GM18519 (cell line): ENCODE results near the gene PRKG1.
"Not testable (repeated sequence)": the region's sequence is repeated elsewhere in the genome, so short reads cannot be mapped to it uniquely, and the experiment has no call there.

Source experiments
- ATAC-seq: cut with Tn5 transposase; IDR thresholded peaks from one replicate; pipeline ENCODE4 v1.9.1; 2021; ENCODE audit warnings: mild to moderate bottlenecking, moderate library complexity; ENCODE audit not compliant: unreplicated experiment, low FRiP score

Gene PRKG1

DNA sequence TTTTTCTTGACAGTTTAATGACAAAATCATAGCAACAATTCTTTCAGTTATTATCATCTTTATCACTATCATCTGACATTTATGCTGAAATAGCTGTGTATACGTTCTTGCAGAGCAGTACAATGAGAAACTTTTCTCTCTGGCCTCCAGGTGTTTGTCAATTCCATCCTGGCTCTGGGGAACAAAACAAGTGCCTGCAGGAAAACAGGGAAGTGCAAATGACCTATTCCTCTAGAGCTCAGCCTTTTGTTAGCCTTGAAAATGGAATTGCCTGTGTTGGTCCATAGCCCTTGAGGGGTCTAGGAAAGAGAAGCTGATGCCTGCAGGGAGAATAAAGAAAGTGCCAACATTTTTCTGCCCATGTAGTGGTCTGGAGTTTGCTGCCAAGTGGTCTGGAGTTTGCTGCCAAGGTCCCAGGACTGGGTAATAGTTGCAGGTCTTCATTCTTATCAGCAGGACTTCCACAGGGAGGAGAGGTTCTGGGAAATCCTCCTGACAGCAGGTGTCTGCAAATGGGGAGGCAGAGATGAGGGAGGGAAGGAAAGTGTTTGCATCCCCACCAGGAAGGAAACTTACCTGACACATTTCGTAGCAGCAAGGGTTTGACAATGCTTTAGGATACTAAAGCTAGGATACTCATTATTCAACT lies 635.2 kb downstream of the PRKG1 start:
- no peak for ATAC-seq

DNA sequence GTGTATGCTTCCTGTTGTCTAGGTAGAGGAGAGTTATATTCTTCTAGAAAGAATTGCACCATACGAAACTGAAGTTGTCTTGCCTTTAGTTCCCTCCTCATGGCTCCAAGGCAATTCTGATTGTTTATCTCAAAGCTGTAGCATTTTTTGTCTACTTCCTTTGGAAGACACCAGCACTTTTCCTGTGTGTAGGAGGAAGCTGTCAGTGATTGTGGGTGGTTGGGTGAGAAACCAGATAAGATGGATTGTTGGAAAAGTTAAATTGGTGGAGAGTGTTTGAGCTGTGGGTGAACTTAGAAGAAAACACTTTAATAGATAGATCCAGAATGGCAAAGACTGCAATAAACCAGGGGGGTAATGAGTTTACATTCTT lies 637.2 kb downstream of the PRKG1 start:
- ATAC-seq: no peak

DNA sequence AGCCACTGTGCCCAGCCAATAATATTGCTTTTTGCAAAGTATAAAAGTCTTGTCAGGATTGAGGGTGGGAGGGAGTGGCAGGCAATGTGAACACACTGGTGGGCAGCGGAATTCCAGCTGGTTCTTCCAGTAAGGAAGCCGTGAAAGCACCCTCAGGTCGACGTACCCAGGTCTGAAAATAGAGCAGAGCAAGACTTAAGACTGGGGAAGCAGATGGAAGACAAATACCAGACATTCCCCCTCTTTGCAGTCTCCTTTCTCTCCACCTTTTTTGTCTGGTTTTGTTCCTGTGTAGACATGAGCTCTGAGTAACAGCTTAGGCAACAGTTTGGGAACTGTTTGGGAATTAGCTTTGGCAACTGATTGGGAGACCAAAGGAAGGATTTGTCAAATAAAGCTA lies 642.7 kb downstream of the PRKG1 start:
- ATAC-seq: no peak

DNA sequence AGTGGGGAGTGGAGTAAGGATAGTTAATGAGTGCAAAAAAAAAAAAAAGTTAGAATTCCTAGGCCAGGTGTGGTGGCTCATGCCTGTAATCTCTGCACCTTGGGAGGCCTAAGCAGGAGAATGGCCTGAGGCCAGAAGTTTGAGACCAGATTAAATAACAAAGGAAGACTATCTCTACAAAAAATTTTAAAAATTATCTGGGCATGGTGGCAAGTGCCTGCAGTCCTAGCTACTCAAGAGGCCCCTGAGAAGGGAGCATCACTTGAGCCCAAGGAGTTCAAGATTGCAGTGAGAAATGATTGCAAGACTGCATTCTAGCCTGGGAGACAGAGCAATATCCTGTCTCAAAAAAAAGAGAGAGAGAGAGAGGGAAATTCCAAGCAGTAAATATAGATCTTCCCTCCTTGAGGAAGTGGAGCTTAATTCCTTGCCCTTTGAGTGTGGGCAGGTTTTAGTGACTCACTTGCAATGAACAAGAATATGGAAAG lies 644.6 kb downstream of the PRKG1 start:
- ATAC-seq: no peak

DNA sequence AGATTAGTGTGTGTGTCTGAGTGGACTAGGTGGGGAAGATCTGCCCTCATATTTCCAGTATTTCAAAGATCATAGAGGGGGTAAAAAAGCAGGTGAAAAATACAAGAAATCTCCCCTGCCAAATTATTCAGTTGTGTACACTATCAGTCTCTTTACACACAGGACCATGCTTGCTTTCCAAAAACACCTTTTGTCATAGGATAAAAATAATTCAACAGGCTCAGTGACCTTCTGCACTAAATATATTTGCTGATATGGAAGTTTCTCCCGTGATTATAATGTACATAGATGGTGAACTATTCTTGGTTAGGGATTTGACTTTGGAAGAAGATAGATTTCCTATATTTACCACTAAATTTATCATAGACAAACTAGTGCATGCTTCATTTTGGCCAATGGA lies 649.8 kb downstream of the PRKG1 start:
- ATAC-seq: no peak

DNA sequence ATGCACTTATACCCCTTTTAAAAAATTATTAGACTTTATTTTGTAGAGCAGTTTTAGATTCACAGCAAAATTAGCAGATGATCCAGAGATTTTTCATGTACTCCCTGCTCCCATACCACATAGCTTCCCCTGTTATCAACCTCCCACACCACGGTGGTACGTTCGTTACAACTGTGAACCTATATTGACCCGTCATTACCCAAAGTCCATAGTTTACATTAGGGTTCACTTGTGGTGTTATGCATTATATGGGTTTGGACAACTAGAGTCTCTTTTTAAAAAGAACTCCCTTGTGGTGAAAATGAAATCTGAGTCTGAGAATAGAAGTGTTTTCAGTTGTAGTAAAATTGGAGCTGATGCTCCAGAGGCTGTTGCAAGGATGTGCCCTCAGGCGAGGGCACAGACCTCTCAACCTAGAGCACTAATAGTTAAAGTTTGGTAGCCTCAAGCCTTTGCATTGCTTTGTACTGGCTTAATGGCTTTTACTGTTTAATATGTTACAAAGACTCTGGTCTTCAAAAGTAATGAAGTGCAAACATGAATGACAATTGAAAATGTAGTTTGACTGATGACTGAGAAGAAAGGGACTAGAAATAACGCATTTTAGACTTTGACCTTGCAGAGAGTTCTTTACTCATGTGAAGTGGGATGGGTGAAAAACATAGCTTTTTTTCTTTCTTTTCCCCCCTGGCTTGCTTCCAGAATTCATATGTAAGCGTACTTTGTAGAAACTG lies 655.7 kb downstream of the PRKG1 start:
- ATAC-seq: no peak

DNA sequence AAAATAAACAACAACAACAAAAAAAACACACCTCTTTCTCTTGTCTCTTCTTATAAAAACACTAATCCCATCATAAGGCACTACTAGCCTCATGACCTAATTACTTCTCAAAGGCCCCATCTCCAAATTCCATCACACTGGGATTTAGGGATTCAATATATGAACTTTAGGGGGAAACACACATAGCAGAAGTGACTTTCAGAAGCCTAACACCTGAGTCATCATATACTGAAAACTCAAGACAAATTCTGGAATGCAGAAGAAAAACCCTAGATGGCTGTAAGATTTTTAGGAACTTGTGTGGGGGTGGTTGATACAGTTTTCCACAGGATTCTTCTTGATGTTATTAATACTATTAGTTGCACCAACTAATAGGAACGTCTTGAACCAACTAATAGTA lies 658.8 kb downstream of the PRKG1 start:
- ATAC-seq: no peak

DNA sequence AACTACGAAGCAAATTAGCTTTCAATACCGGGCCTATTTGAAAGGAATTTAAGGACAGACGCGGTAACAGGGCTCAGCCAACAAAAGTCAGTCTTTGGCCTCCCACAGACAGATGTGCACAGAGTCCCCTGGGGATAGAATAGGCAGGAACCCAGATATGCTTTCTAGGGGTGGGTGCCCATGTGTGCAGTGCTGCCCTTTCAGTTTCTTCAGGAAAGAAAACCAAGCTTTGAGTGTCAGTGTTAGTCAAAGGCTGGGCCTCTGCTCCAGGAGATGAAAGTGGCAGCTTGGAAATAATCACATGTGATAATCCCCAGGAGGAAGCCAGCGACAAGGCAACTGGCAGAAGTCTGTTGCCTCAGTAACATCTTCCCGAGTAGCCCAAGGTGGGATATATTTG lies 668.9 kb downstream of the PRKG1 start:
- ATAC-seq: peak; percentile 84

DNA sequence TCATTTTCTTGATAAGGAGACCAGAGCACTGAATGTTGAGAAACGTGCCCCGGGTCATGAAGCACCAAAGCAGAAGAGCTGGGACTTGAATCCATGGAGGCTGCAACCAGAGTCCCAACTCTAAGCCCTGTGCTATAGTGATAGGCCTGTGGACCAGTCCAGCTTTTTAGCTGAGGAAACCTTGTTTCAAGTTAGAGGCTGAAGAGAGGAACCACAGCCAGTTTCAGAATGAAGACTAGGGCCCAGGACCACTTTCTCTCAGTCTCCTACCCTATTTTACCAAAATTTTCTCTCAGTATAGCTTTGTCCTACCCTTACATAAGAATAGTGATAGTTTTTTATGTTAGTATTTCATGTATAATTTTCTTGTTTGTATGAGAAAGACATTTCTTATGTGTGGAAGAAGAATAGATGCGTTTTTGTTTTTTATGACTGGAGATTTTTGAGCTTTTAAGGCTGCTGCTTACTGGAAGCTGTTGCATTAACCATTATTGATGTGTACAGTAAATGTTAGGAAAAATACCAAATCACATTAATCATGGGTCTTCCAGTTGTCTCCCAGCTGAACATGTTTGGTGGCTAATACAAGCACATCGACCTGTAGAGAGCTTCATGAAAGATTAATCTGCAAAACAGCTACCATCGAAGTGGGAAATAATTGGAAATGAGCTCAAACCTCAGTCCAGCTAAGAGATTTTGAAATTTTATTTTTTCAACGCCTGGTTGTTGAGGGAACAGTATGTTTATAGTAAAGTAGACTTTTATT lies 670.1 kb downstream of the PRKG1 start:
- ATAC-seq: peak; percentile 63

DNA sequence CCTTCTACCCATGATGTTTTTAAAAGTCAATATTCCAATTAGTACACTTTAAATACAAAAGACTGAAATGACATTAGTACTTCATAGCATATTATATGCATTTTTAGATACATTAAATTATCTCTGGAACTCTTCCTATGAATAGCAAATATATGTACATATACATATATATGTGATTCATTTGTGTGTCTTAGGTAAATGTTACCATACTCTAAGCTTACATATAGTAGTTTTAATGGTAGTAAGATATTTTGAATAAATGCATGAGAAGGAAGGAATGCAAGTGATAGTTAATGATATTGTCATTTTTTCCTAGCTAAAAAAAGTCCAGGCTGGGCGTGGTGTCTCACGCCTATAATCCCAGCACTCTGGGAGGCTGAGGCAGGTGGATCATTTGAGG lies 671.1 kb downstream of the PRKG1 start:
- no peak for ATAC-seq

DNA sequence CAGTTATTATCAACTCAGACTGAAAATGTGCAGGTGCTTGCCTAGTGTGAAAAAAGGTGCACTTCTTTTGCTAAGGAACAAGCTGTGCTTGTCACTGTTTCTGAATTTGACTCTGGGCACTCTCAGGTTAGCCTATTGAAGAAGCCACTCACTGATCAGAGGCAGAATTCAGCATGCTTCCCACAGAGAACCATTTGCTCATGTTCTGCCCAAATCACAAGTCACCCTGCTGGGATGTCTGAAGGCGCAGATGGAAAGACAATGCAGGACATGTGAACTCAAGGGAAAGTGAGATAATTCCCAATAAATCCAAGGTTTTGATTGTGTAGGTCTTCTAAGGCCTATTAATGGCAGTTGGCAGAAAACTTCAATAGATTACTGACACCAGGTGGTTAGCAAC lies 672.9 kb downstream of the PRKG1 start:
- no peak for ATAC-seq

DNA sequence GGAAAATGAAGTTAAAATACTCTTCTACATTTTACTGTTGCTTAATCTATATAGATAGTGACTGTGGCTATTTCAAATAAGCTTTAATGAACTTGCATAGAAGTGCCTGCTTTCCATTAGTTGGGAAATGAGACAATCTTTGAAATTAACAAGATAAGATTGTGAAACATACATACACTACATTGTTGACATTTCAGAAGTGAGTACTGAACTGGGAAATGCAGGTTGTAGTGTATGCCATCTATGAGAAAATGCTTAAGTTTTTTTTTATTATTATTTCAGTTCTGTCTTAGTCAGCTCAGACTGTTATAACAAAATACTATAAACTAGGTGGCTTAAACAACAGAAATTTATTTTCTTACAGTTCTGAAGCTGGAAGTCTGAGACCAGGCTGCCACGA lies 674.7 kb downstream of the PRKG1 start:
- ATAC-seq: no peak

DNA sequence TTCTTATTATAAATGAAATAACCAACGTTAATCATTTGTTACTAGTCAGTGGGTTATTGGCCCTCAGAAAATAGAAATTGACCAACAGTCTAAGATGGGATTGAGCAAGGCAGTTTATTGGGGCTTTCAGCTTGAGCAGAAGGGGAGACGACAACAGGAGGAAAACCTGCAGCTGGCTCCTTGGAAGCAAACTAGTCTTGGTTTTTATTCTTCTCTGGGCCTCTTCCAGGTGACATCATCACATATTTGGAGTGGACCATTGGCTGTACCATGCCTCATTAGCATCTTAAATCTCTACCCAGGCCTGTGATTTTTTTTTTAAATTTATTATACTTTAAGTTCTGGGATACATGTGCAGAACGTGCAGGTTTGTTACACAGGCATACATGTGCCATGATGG lies 684.1 kb downstream of the PRKG1 start:
- no peak for ATAC-seq

DNA sequence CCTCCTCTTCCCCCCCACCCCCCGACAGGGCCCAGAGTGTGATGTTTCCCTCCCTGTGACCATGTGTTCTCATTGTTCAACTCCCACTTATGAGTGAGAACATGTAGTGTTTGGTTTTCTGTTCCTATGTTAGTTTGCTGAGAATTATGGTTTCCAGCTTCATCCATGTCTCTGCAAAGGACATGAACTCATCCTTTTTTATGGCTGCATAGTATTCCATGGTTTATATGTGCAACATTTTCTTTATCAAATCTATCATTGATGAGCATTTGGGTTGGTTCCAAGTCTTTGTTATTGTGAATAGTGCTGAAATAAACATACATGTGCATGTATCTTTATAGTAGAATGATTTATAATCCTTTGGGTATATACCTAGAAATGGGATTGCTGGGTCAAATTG lies 684.6 kb downstream of the PRKG1 start:
- ATAC-seq: not testable (repeated sequence)

DNA sequence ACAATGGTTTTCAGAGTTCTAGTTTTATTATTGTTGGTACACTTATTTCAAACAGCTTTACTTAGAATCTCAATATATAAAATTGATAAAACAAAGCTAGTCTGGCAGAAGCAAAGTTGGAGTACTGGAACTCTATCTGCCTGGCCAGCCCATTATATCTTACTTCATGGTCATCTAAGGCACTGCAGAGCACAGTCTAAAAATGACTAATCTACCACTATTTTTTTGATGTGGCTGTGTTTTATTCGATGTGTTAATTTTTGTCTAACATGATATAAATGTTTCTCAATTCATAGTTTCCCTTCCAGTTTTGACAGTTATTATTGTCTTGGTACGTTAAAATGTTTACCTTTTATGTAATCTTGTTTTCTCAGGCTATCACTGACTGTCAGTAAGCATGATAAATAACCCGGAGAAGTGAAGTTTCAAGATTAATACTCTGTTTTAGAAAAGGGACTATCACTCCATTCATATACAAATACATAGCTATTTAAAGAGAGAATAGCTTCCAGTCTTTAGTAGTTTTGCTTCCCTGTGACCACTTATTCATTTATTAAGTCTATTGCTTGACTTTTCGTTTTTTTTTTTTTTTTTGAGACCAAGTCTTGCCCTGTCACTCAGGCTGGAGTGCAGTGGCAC lies 685.7 kb downstream of the PRKG1 start:
- ATAC-seq: peak; percentile 48

DNA sequence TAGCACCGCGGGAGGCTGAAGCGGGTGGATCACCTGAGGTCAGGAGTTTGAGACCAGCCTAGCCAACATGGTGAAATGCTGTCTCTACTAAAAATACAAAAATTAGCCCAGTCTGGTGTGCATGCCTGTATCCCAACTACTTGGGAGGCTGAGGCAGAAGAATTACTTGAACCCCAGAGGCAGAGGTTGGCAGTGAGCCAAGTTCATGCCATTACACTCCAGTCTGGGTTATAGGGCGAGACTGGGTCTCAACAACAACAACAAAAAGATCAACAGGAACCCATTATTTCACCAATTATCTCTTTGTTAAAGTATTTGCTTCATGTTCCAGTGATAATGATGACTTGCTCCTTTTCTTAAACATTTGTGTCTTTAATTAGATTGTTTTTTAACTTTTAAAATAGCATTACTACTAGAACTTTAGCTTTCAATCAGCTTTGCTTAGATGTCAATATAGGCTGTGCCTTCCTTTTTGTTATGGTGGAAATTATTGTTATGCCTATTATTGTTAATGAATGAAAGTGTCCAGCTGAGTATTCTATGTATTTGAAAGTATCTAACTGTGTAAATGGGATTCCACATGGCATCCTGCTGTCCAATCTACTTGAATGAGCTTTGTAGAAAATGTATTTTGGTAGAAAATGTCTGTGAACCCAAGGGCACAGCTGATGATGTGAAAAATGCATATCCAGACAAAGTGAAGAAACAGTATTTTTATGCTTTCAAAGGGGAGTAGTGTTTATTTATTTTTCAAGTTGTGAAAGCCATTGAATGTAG lies 686.8 kb downstream of the PRKG1 start:
- ATAC-seq: no peak

DNA sequence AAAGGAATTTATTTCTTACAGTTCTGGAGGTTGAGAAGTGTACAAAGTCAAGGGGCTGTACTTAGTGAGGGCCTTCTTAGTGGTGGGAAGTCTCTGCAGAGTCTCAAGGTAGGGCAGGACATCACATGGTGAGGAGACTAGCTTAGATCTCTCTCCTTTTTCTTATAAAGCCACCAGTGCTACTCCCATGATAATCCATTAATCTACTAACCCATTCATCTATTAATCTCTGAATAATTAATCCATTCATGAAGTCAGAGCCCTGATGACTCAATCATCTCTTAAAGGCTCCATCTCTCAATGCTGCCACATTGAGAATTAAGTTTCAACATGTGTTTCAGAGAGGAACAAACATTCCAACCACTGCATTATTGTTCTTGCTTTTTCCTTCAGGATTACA lies 689.5 kb downstream of the PRKG1 start:
- ATAC-seq: no peak

DNA sequence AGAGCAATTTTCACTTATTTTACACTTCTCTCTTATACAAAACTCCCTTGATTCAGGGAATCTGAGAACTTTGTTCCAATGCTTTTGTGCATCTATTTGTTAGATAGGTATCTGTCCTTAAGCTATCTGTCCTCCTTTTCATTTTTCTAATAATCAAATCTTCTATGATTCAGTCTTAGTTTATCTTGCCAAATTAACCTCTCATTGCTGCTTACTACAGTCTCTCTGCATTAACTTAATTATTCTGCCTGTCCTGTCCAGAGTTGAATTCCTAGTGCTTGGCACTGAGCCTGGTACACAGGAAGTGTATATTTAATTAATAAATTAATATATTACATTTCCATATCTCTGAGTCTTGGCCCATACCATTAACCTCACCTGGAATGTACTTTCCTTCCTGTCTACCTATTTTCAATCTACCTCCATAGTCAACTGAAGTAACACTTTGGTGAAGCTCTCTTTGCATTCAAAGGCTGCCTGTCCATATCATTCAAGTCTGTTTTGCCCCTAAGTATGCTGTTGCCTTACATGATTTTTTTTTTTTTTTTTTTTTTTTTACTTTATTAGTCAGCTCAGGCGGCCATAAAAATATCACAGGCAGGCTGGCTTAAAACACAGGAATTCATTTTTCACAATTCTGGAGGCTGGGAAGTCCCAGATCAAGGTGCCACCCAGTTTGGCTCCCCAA lies 691.1 kb downstream of the PRKG1 start:
- ATAC-seq: no peak

DNA sequence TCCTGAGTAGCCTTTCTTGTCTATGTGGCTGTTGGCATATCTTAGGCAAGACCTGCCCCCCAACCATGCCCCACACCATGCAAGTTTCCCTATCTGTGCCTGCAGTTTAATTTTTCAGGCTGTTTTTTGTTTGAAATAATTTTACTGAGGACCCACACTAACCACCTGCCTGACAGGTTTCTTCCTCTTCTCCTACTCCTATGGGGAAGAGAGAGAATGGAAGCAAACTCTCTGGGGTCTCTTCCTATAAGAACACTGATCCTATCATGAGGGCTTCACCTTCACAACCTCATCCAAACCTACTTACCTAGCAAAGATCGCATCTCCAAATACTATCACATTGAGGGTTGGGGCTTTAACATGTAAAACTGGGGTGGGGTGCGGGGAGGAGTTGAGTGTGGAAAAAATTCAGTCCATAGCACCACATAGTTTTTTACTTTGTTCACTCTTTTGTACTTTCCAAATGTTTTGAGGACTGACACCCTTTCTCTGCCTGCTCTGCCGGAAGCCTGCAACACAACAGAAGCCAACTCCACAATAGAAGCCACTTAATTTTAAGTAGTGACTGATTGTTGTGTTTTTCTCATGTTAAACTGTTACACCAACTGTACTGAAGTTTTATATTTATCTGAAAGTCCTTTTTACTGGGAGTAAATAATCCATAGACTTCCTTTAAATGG lies 692.3 kb downstream of the PRKG1 start:
- ATAC-seq: no peak
